ENCODE measurements around the gene UPF2.

GRCh38 chr10:11899067-11899876 is 143.3 kb downstream of the UPF2 start:
- TF ChIP-seq CTCF (conservative IDR thresholded peaks at IDR 0.05; ENCODE audit: low read depth, low read length) = no peak
- TF ChIP-seq EZH2 (IDR thresholded peaks at IDR 0.05; ENCODE audit: borderline replicate concordance, low read depth, low read length, poor library complexity, severe bottlenecking) = no peak

All from A673 (cell line).